NCI-H1092 (cell line): Measurements from ENCODE around the gene NKX2-4.

ENCODE experiments used
- DNase-seq: peaks from one replicate; lab custom pipeline; 2025; lab: John Stamatoyannopoulos, UW

NKX2-4 gene

GRCh38 chr20:21358737-21359136 is 38.6 kb downstream of the NKX2-4 start:
- no peak for DNase-seq

- no peak for DNase-seq
Measured at GRCh38 chr20:21357844-21358243, 39.5 kb downstream of the NKX2-4 start.

- no peak for DNase-seq
Measured at GRCh38 chr20:21356386-21356785, 40.9 kb downstream of the NKX2-4 start.

- no peak for DNase-seq
Measured at GRCh38 chr20:21355981-21356380, 41.3 kb downstream of the NKX2-4 start.

- no peak for DNase-seq
Measured at GRCh38 chr20:21353236-21353635, 44.1 kb downstream of the NKX2-4 start.

GRCh38 chr20:21352703-21353102 is 44.6 kb downstream of the NKX2-4 start:
- DNase-seq, result no peak
